Lower leg skin (tissue), 3 donors: ENCODE data around the gene GPR68.

Experiments
- POLR2A ChIP-seq, 2 donors: fragments of 450-650 bp; IDR thresholded peaks; one replicate each; pipeline ENCODE4 v1.6.1; 2016 to 2017; ENCODE audit warnings: antibody characterized with exemption in 2 of 2, mild to moderate bottlenecking in 1 of 2, moderate library complexity in 1 of 2
- TF ChIP-seq, protein P1 (sequence below), 3 donors: fragments of 450-650 bp; IDR thresholded peaks; one replicate each; pipeline ENCODE4 v1.5.1; 2016; ENCODE audit warnings: antibody characterized with exemption in 3 of 3, mild to moderate bottlenecking in 3 of 3, moderate library complexity in 2 of 3

DNA sequence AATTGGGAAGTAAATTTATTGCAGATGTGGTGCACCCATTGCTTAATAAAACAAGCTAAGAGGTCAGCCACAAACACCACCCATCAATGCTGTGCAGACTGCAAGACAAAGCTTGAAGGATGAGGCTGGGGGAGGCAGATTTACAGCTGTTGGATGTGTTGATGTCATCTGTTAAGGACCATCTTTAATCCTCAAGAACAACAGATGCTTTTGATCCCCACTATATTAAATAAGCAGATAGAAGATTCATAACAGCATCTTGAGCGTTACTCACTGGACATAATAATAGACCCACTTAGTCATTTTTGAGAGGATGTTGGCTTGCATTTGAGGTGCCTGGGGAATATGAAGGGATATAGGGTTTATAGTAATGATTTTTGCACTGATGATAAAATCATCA, 58.8 kb downstream of the GPR68 start:
- TF ChIP-seq, protein P1, sequence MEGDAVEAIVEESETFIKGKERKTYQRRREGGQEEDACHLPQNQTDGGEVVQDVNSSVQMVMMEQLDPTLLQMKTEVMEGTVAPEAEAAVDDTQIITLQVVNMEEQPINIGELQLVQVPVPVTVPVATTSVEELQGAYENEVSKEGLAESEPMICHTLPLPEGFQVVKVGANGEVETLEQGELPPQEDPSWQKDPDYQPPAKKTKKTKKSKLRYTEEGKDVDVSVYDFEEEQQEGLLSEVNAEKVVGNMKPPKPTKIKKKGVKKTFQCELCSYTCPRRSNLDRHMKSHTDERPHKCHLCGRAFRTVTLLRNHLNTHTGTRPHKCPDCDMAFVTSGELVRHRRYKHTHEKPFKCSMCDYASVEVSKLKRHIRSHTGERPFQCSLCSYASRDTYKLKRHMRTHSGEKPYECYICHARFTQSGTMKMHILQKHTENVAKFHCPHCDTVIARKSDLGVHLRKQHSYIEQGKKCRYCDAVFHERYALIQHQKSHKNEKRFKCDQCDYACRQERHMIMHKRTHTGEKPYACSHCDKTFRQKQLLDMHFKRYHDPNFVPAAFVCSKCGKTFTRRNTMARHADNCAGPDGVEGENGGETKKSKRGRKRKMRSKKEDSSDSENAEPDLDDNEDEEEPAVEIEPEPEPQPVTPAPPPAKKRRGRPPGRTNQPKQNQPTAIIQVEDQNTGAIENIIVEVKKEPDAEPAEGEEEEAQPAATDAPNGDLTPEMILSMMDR (IDR thresholded peaks at IDR 0.05) = no peak
- no peak for TF ChIP-seq POLR2A (IDR thresholded peaks at IDR 0.05)
